GM23248 (cell line): ENCODE data around the gene MLLT10. TPM values are rescaled to one million over a fixed set of nuclear protein-coding genes. Genes with fewer than 3 reads are reported as not detected.

Source experiments
- DNase-seq: peaks from one replicate; pipeline ENCODE4 v3.0.0-alpha.2; 2015
- H2AFZ ChIP-seq: fragments of 200-600 bp; sonication (generic); 2 replicates; pipeline ENCODE4 v1.6.1; 2016; ENCODE audit warnings: antibody characterized with exemption
- H3F3A ChIP-seq: fragments of 200-600 bp; sonication (generic); 2 replicates; pipeline ENCODE4 v1.6.1; 2016; ENCODE audit warnings: mild to moderate bottlenecking, antibody characterized with exemption, mixed run types; ENCODE audit not compliant: insufficient read depth
- H3K27ac ChIP-seq: fragments of 200-600 bp; sonication (generic); 2 replicates; pipeline ENCODE4 v1.5.1; 2016; ENCODE audit warnings: mild to moderate bottlenecking
- H3K27me3 ChIP-seq: fragments of 200-600 bp; sonication (generic); replicated peaks from 2 replicates; pipeline ENCODE4 v1.6.1; 2016; ENCODE audit warnings: mild to moderate bottlenecking; ENCODE audit not compliant: insufficient read depth
- H3K36me3 ChIP-seq: fragments of 200-600 bp; sonication (generic); 2 replicates; pipeline ENCODE4 v1.6.1; 2016; ENCODE audit warnings: low read depth, mild to moderate bottlenecking
- H3K4me1 ChIP-seq: fragments of 200-600 bp; sonication (generic); 2 replicates; pipeline ENCODE4 v1.6.1; 2016; ENCODE audit warnings: mild to moderate bottlenecking; ENCODE audit not compliant: insufficient read depth
- H3K4me2 ChIP-seq: fragments of 200-600 bp; sonication (generic); one replicate; pipeline ENCODE4 v1.6.1; 2016; ENCODE audit warnings: mild to moderate bottlenecking; ENCODE audit not compliant: unreplicated experiment
- H3K4me3 ChIP-seq: fragments of 200-600 bp; sonication (generic); 2 replicates; pipeline ENCODE4 v1.5.1; 2016; ENCODE audit warnings: mild to moderate bottlenecking
- H3K79me2 ChIP-seq: fragments of 200-600 bp; sonication (generic); 2 replicates; pipeline ENCODE4 v1.6.1; 2016; ENCODE audit warnings: mild to moderate bottlenecking; ENCODE audit not compliant: insufficient read depth
- H3K9ac ChIP-seq: fragments of 200-600 bp; sonication (generic); 2 replicates; pipeline ENCODE4 v1.6.1; 2016; ENCODE audit warnings: mild to moderate bottlenecking
- H3K9me2 ChIP-seq: fragments of 200-600 bp; sonication (generic); 2 replicates; pipeline ENCODE4 v1.6.1; 2016; ENCODE audit warnings: mixed run types, mild to moderate bottlenecking, moderate library complexity; ENCODE audit not compliant: insufficient read depth
- H3K9me3 ChIP-seq: fragments of 200-600 bp; sonication (generic); one replicate; pipeline ENCODE4 v1.6.1; 2017; ENCODE audit warnings: low read depth
- H4K20me1 ChIP-seq: fragments of 200-600 bp; sonication (generic); 2 replicates; pipeline ENCODE4 v1.6.0; 2016; ENCODE audit not compliant: insufficient read depth
- EZH2 ChIP-seq: fragments of 200-600 bp; sonication (generic); IDR thresholded peaks from 2 replicates; pipeline ENCODE4 v1.6.1; 2018; ENCODE audit warnings: antibody characterized with exemption, mild to moderate bottlenecking; ENCODE audit not compliant: insufficient read depth, poor library complexity, severe bottlenecking
- EZH2phosphoT487 ChIP-seq: fragments of 200-600 bp; sonication (generic); IDR thresholded peaks from 2 replicates; pipeline ENCODE4 v1.6.1; 2018; ENCODE audit warnings: antibody characterized with exemption, moderate library complexity, mild to moderate bottlenecking, low read depth; ENCODE audit not compliant: insufficient read depth
- WGBS, 2 experiments: methylation state at CpG; one replicate each; pipeline ENCODE4 v1.1.6; 2015 to 2017; ENCODE audit warnings: low lambda C conversion rate in 2 of 2, low coverage in 1 of 2; ENCODE audit errors: missing lambda C conversion rate in 2 of 2; 5-methylcytosine and 5-hydroxymethylcytosine counted together
- in situ Hi-C: fragments of 300-500 bp; cut with MboI; formaldehyde crosslinking; loops from 2 replicates; pipeline ENCODE4 v1.15.0; 2020
- polyA plus RNA-seq: library from polyadenylated mRNA; unstranded; fragments of >200 nt; fragmentation: Nextera tagmentation; extraction: Ambion mirVana; gene quantifications from 2 replicates; pipeline ENCODE4 v1.2.1, GENCODE V29; 2016
- total RNA-seq: library from RNA; depleted of rRNA; stranded (reverse); fragments of >200 nt; shearing (Covaris generic); gene quantifications from 2 replicates; pipeline ENCODE4 v1.2.3, GENCODE V29; 2014

MLLT10 gene
- total and polyA plus RNA-seq, 2 experiments from 2014 or later = 8.9 to 19.8 TPM

- peaks cover 4% of the 10 kb centered on the region; the same call in 1 of the 2 replicates for H3F3A ChIP-seq
- no peak for TF ChIP-seq EZH2phosphoT487
- H3K4me2 ChIP-seq = no peak overlapping the region
- H3K27me3 ChIP-seq = no peaks in the 10 kb centered on the region
- in situ Hi-C loops = loop anchor here (25.0 kb wide), 1 partner anchor 403 kb away; no protein-coding TSS in a partner anchor
- no peak for DNase-seq
- 90% methylated on average over 4 of the region's 4 CpGs for WGBS, 2 experiments
- H3K4me1 ChIP-seq = no peaks in the 10 kb centered on the region
- no peak overlapping the region for H3K9ac ChIP-seq
- H3K36me3 ChIP-seq = no peaks in the 10 kb centered on the region
- no peaks in the 10 kb centered on the region for H3K79me2 ChIP-seq
- H2AFZ ChIP-seq = no peak overlapping the region
- no peak overlapping the region for H3K4me3 ChIP-seq
- H3K27ac ChIP-seq = no peak overlapping the region
- H3K9me3 ChIP-seq = no peaks in the 10 kb centered on the region
- no peaks in the 10 kb centered on the region for H4K20me1 ChIP-seq
- H3K9me2 ChIP-seq = no peaks in the 10 kb centered on the region
Observed at GRCh38 chr10:21490028-21490710, 43.9 kb upstream of the MLLT10 start.

GRCh38 chr10:21490711-21491105 is 43.3 kb upstream of the MLLT10 start:
- no peak overlapping the region for H3K9ac ChIP-seq
- no peaks in the 10 kb centered on the region for H3K36me3 ChIP-seq
- no peaks in the 10 kb centered on the region for H3K79me2 ChIP-seq
- 80 to 85% methylated on average over 2 of the region's 2 CpGs for WGBS, 2 experiments
- H4K20me1 ChIP-seq = no peaks in the 10 kb centered on the region
- H3K4me1 ChIP-seq = no peaks in the 10 kb centered on the region
- no peak for TF ChIP-seq EZH2phosphoT487
- no peak for TF ChIP-seq EZH2
- no peaks in the 10 kb centered on the region for H3K9me3 ChIP-seq
- no peak for DNase-seq
- H3K27ac ChIP-seq = no peak overlapping the region
- no peak overlapping the region for H3K4me3 ChIP-seq
- in situ Hi-C loops = loop anchor here (25.0 kb wide), 1 partner anchor 403 kb away; no protein-coding TSS in a partner anchor
- H2AFZ ChIP-seq = no peak overlapping the region
- no peak overlapping the region for H3K4me2 ChIP-seq
- no peaks in the 10 kb centered on the region for H3K9me2 ChIP-seq
- H3K27me3 ChIP-seq = no peaks in the 10 kb centered on the region
- peaks cover 4% of the 10 kb centered on the region; the same call in 1 of the 2 replicates for H3F3A ChIP-seq

GRCh38 chr10:21492421-21492820 is 41.6 kb upstream of the MLLT10 start:
- Histone ChIP-seq H3K9me3 (no peaks in the 10 kb centered on the region), H3K9ac (no peak overlapping the region), H3K9me2 (no peaks in the 10 kb centered on the region), H2AFZ (no peak overlapping the region), H3K36me3 (no peaks in the 10 kb centered on the region), H3K4me1 (no peaks in the 10 kb centered on the region), H3K27ac (no peak overlapping the region), H3K79me2 (no peaks in the 10 kb centered on the region), H3K4me2 (no peak overlapping the region), H3F3A (peaks cover 4% of the 10 kb centered on the region; the same call in 1 of the 2 replicates), H4K20me1 (no peaks in the 10 kb centered on the region), H3K27me3 (no peaks in the 10 kb centered on the region), H3K4me3 (no peak overlapping the region)
- no peak for TF ChIP-seq EZH2phosphoT487
- no peak for TF ChIP-seq EZH2
- DNase-seq = no peak
- 62% methylated on average over 3 of the region's 3 CpGs for WGBS, 2 experiments
- in situ Hi-C loops = loop anchor here (25.0 kb wide), 1 partner anchor 405 kb away; no protein-coding TSS in a partner anchor

- H2AFZ ChIP-seq = peak overlapping the region; percentile 81; the same call in 1 of the 2 replicates
Observed at GRCh38 chr10:21493784-21494183, 40.2 kb upstream of the MLLT10 start.

More at GRCh38 chr10:21493784-21494183, 40.2 kb upstream of the MLLT10 start:
- Histone ChIP-seq H3K79me2 (no peaks in the 10 kb centered on the region), H4K20me1 (no peaks in the 10 kb centered on the region), H3F3A (peaks cover 16% of the 10 kb centered on the region), H3K4me2 (no peak overlapping the region), H3K9me2 (no peaks in the 10 kb centered on the region), H3K27ac (no peak overlapping the region), H3K4me1 (no peaks in the 10 kb centered on the region), H3K36me3 (no peaks in the 10 kb centered on the region), H3K4me3 (no peak overlapping the region), H3K27me3 (no peaks in the 10 kb centered on the region; the same call in 1 of the 2 replicates), H3K9ac (no peak overlapping the region), H3K9me3 (no peaks in the 10 kb centered on the region)
- in situ Hi-C loops = loop anchor here (25.0 kb wide), 1 partner anchor 406 kb away; no protein-coding TSS in a partner anchor
- TF ChIP-seq EZH2phosphoT487 = no peak
- TF ChIP-seq EZH2 = no peak
- no peak for DNase-seq
- WGBS, 2 experiments = 84 to 87% methylated on average over 9 of the region's 9 CpGs
